ENCODE data around the gene UBE2E1. TPM values are rescaled to one million over a fixed set of nuclear protein-coding genes. Genes with fewer than 3 reads are reported as not detected.

Gene UBE2E1
- total RNA-seq, 5 donors from 2014 or later (not counting 1 experiment from before 2014, with no cell fraction given): 39.1 to 71.8 (median 51.6) TPM

DNA sequence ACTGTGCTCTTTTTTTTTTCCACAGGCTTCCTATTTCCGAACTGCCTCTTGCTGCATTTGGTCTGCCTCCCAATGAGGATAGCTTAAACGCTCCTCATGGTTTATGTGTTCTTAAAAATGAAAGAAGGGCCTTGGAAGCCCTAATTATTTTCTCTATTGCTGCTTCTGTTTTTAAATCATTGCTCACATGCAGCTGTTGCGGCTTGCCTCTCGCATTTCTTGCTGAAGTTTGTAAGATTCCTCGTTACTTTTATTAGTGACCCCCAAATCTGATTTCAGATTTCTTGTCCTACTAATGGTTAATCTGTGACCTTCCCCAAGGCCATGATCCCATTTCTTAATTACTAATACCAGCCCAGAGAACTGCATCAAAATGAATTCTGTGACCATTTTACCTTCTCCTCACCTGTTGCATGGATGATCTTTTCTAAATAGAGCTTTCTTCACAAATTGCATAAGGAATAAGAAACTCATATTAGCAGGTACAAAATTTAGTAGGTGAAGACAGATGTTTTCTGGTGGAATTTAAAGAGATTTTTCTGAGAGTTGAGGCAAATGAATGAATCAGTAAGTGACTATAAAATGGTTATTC is 1.8 kb downstream of the UBE2E1 start:
- Mint-ChIP-seq H3K27me3 (no peaks in the 10 kb centered on the region), H3K27ac (peak overlapping the region; percentile 92 to 96), H3K36me3 (peaks cover 12% of the 10 kb centered on the region), H3K9me3 (no peaks in the 10 kb centered on the region), H3K4me1 (peaks cover 54 to 59% (median 58%) of the 10 kb centered on the region in 3 donors), H3K4me3 (peak overlapping the region; percentile 96 to 98 (median 98))
- POLR2A ChIA-PET: interaction anchor here in 1 of 2 donors (0.8 kb wide), 1 partner anchor 110 kb away, joined by 3 read pairs; the partner anchor contains the start of gene RPL15
- Histone ChIP-seq H3K36me3 (ENCODE audit: control insufficient read depth in 2 of 2, extremely low read depth in 1 of 2, insufficient read depth in 1 of 2, low read length in 1 of 2) (no peaks in the 10 kb centered on the region), H3K4me1 (ENCODE audit: control insufficient read depth in 1 of 2, extremely low read depth in 1 of 2, insufficient read depth in 2 of 2, low read length in 2 of 2) (peaks cover 30 to 33% of the 10 kb centered on the region in 2 experiments), H3K27ac (ENCODE audit: low read length) (peak overlapping the region; percentile 16), H3K27me3 (replicated peaks in 1 of 2; ENCODE audit: control insufficient read depth in 2 of 2, extremely low read depth in 1 of 2, insufficient read depth in 2 of 2, low read length in 1 of 2) (no peaks in the 10 kb centered on the region), H3K4me3 (ENCODE audit: control insufficient read depth in 1 of 2, extremely low read depth in 1 of 2, low read length in 1 of 2) (peak overlapping the region; percentile 52 to 60), H3K9me3 (no peaks in the 10 kb centered on the region)
- no peak for ATAC-seq (replicated peaks in 1 of 4)
- 100% methylated on average over 3 of the region's 5 CpGs for WGBS (ENCODE audit: insufficient coverage)
- CTCF ChIA-PET: interaction anchor here (0.7 to 0.9 kb wide), 3 partner anchors 20 to 174 kb away, joined by 3 read pairs; no protein-coding TSS in a partner anchor
- DNase-seq: no peak

DNA sequence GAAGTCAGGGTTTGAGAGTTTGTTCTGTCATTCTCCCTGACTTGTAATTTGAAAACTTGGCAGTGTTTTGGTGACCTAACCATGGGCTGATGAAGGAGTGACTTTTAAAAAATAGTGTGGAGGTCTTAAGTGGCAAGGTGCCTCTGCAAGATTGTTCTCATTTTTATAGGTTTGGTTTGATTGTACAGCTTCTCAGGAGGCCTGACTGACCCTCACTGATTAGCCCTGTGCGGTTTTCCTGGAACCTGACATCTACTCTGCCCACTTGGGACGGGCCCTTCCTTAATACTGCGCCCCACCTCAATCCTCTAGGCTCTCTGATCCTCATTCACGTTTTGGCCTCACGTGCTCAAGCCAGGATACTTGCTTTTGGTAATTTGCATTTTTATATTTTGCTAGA is 2.8 kb downstream of the UBE2E1 start:
- WGBS (ENCODE audit: insufficient coverage): 80% methylated on average over 1 of the region's 5 CpGs
- H3K9me3 ChIP-seq: no peaks in the 10 kb centered on the region
- peaks cover 15% of the 10 kb centered on the region for H3K36me3 Mint-ChIP-seq
- H3K4me3 Mint-ChIP-seq: peak overlapping the region; percentile 96 to 98 (median 98)
- H3K27ac ChIP-seq (ENCODE audit: low read length): peak overlapping the region; percentile 16
- DNase-seq: no peak
- H3K27me3 ChIP-seq (replicated peaks in 1 of 2; ENCODE audit: control insufficient read depth in 2 of 2, extremely low read depth in 1 of 2, insufficient read depth in 2 of 2, low read length in 1 of 2): no peaks in the 10 kb centered on the region
- H3K9me3 Mint-ChIP-seq: no peaks in the 10 kb centered on the region
- ATAC-seq (replicated peaks in 1 of 4): no peak
- H3K4me3 ChIP-seq (ENCODE audit: control insufficient read depth in 1 of 2, extremely low read depth in 1 of 2, low read length in 1 of 2): no peak overlapping the region
- H3K4me1 ChIP-seq (ENCODE audit: control insufficient read depth in 1 of 2, extremely low read depth in 1 of 2, insufficient read depth in 2 of 2, low read length in 2 of 2): peaks cover 30 to 33% of the 10 kb centered on the region in 2 experiments
- CTCF ChIA-PET: interaction anchor here (0.6 to 0.9 kb wide), 3 partner anchors 19 to 78 kb away, joined by 3 read pairs; no protein-coding TSS in a partner anchor
- POLR2A ChIA-PET: interaction anchor here in 1 of 2 donors (0.5 kb wide), 1 partner anchor 23 kb away, joined by 3 read pairs; no protein-coding TSS in a partner anchor
- H3K4me1 Mint-ChIP-seq: peaks cover 57 to 63% (median 62%) of the 10 kb centered on the region in 3 donors
- H3K36me3 ChIP-seq (ENCODE audit: control insufficient read depth in 2 of 2, extremely low read depth in 1 of 2, insufficient read depth in 1 of 2, low read length in 1 of 2): no peaks in the 10 kb centered on the region
- H3K27me3 Mint-ChIP-seq: no peaks in the 10 kb centered on the region
- H3K27ac Mint-ChIP-seq: peak overlapping the region; percentile 92 to 96

DNA sequence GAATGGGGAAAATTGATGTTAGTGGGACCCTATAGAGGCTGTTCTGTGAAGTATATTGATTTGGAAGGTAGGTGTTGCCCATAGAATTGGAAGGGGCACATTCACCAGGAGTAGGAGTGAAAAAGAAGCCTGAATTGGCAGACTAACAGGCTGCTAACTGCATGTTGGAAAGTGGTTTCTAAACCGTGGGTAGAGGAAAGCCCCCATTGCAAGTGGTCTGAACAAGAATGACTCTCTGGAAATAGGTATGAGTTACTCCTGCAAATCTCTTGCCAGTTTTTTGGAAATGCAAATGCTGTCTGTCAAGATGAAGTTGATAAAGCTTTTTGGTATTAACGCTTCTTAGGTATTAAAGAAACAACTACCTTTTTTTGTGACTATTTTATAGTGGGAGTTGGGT is 3.5 kb downstream of the UBE2E1 start:
- H3K9me3 ChIP-seq: no peaks in the 10 kb centered on the region
- Mint-ChIP-seq H3K4me1 (peaks cover 60 to 69% (median 65%) of the 10 kb centered on the region in 3 donors), H3K27me3 (no peaks in the 10 kb centered on the region), H3K36me3 (peaks cover 16% of the 10 kb centered on the region), H3K27ac (peak overlapping the region; percentile 92 to 96), H3K9me3 (no peaks in the 10 kb centered on the region), H3K4me3 (peak overlapping the region; percentile 96 to 98 (median 98))
- WGBS (ENCODE audit: insufficient coverage): 13% methylated on average over 1 of the region's 2 CpGs
- H3K4me1 ChIP-seq (ENCODE audit: control insufficient read depth in 1 of 2, extremely low read depth in 1 of 2, insufficient read depth in 2 of 2, low read length in 2 of 2): peaks cover 30 to 33% of the 10 kb centered on the region in 2 experiments
- no peak for ATAC-seq (replicated peaks in 1 of 4)
- no peaks in the 10 kb centered on the region for H3K27me3 ChIP-seq (replicated peaks in 1 of 2; ENCODE audit: control insufficient read depth in 2 of 2, extremely low read depth in 1 of 2, insufficient read depth in 2 of 2, low read length in 1 of 2)
- DNase-seq: peak in 2 of 35 experiments; percentile 3 to 39
- no peak overlapping the region for H3K4me3 ChIP-seq (ENCODE audit: control insufficient read depth in 1 of 2, extremely low read depth in 1 of 2, low read length in 1 of 2)
- H3K36me3 ChIP-seq (ENCODE audit: control insufficient read depth in 2 of 2, extremely low read depth in 1 of 2, insufficient read depth in 1 of 2, low read length in 1 of 2): no peaks in the 10 kb centered on the region
- H3K27ac ChIP-seq (ENCODE audit: low read length): peak overlapping the region; percentile 64
- POLR2A ChIA-PET: no interaction called here
- CTCF ChIA-PET: interaction anchor here (0.6 kb wide), 2 partner anchors 77 to 148 kb away, joined by 3 read pairs; no protein-coding TSS in a partner anchor

- no peaks in the 10 kb centered on the region for H3K36me3 ChIP-seq (ENCODE audit: control insufficient read depth in 2 of 2, extremely low read depth in 1 of 2, insufficient read depth in 1 of 2, low read length in 1 of 2)
- H3K9me3 Mint-ChIP-seq: no peaks in the 10 kb centered on the region
- H3K27me3 Mint-ChIP-seq: no peaks in the 10 kb centered on the region
- ATAC-seq (replicated peaks in 1 of 4) (no peak), DNase-seq (peak in 1 of 35 experiments; percentile 34)
- H3K27ac Mint-ChIP-seq: peak overlapping the region; percentile 92 to 96
- H3K27me3 ChIP-seq (replicated peaks in 1 of 2; ENCODE audit: control insufficient read depth in 2 of 2, extremely low read depth in 1 of 2, insufficient read depth in 2 of 2, low read length in 1 of 2): no peaks in the 10 kb centered on the region
- 21% methylated on average over 2 of the region's 13 CpGs for WGBS (ENCODE audit: insufficient coverage)
- ChIA-PET CTCF (interaction anchor here in 1 of 2 donors (0.6 kb wide), 1 partner anchor 148 kb away, joined by 3 read pairs; no protein-coding TSS in a partner anchor), POLR2A (interaction anchor here in 1 of 2 donors (0.6 to 0.8 kb wide), 2 partner anchors 107 to 111 kb away, joined by 3 read pairs; partner anchors contain the start of genes NKIRAS1 and RPL15)
- no peaks in the 10 kb centered on the region for H3K9me3 ChIP-seq
- H3K4me3 ChIP-seq (ENCODE audit: control insufficient read depth in 1 of 2, extremely low read depth in 1 of 2, low read length in 1 of 2): peak overlapping the region; percentile 68 to 80
- peak overlapping the region; percentile 64 for H3K27ac ChIP-seq (ENCODE audit: low read length)
- peak overlapping the region; percentile 96 to 98 (median 98) for H3K4me3 Mint-ChIP-seq
- peaks cover 18% of the 10 kb centered on the region for H3K36me3 Mint-ChIP-seq
- peaks cover 63 to 75% (median 66%) of the 10 kb centered on the region in 3 donors for H3K4me1 Mint-ChIP-seq
- H3K4me1 ChIP-seq (ENCODE audit: control insufficient read depth in 1 of 2, extremely low read depth in 1 of 2, insufficient read depth in 2 of 2, low read length in 2 of 2): peaks cover 30 to 33% of the 10 kb centered on the region in 2 experiments
Measured at GRCh38 chr3:23809840-23810342, 4.1 kb downstream of the UBE2E1 start.

- Histone ChIP-seq H3K4me3 (ENCODE audit: control insufficient read depth in 1 of 2, extremely low read depth in 1 of 2, low read length in 1 of 2) (peak overlapping the region; percentile 68 to 80), H3K27ac (ENCODE audit: low read length) (peak overlapping the region; percentile 64), H3K27me3 (replicated peaks in 1 of 2; ENCODE audit: control insufficient read depth in 2 of 2, extremely low read depth in 1 of 2, insufficient read depth in 2 of 2, low read length in 1 of 2) (no peaks in the 10 kb centered on the region), H3K9me3 (no peaks in the 10 kb centered on the region), H3K4me1 (ENCODE audit: control insufficient read depth in 1 of 2, extremely low read depth in 1 of 2, insufficient read depth in 2 of 2, low read length in 2 of 2) (peaks cover 24 to 33% of the 10 kb centered on the region in 2 experiments), H3K36me3 (ENCODE audit: control insufficient read depth in 2 of 2, extremely low read depth in 1 of 2, insufficient read depth in 1 of 2, low read length in 1 of 2) (no peaks in the 10 kb centered on the region)
- Mint-ChIP-seq H3K4me3 (peak overlapping the region; percentile 96 to 98 (median 98)), H3K27ac (peak overlapping the region; percentile 92 to 96), H3K36me3 (peaks cover 18% of the 10 kb centered on the region), H3K27me3 (no peaks in the 10 kb centered on the region), H3K9me3 (no peaks in the 10 kb centered on the region), H3K4me1 (peaks cover 65 to 76% (median 66%) of the 10 kb centered on the region in 3 donors)
- DNase-seq (peak in 24 of 35 experiments; percentile 1 to 46 (median 16)), ATAC-seq (replicated peaks in 1 of 4) (peak; percentile 10 to 25 (median 24))
- ChIA-PET CTCF (no interaction called here), POLR2A (interaction anchor here in 1 of 2 donors (0.6 to 0.8 kb wide), 2 partner anchors 106 to 111 kb away, joined by 3 read pairs; partner anchors contain the start of genes NKIRAS1 and RPL15)
- under 1% methylated on average over 77 of the region's 78 CpGs for WGBS (ENCODE audit: insufficient coverage)
Measured at GRCh38 chr3:23810343-23811184, 4.8 kb downstream of the UBE2E1 start.

- DNase-seq (no peak), ATAC-seq (replicated peaks in 1 of 4) (no peak)
- H3K4me3 Mint-ChIP-seq: peak overlapping the region; percentile 94 to 98 (median 95)
- H3K36me3 Mint-ChIP-seq: peaks cover 18% of the 10 kb centered on the region
- H3K27me3 ChIP-seq (replicated peaks in 1 of 2; ENCODE audit: control insufficient read depth in 2 of 2, extremely low read depth in 1 of 2, insufficient read depth in 2 of 2, low read length in 1 of 2): no peaks in the 10 kb centered on the region
- peaks cover 67 to 79% (median 69%) of the 10 kb centered on the region in 3 donors for H3K4me1 Mint-ChIP-seq
- H3K27ac ChIP-seq (ENCODE audit: low read length): no peak overlapping the region
- ChIA-PET CTCF (no interaction called here), POLR2A (interaction anchor here (0.6 to 1.0 kb wide), 3 partner anchors 12 to 80 kb away, joined by 3 to 4 read pairs (median 4); no protein-coding TSS in a partner anchor)
- WGBS (ENCODE audit: insufficient coverage): 11% methylated on average over 5 of the region's 10 CpGs
- peak overlapping the region; percentile 68 to 80 for H3K4me3 ChIP-seq (ENCODE audit: control insufficient read depth in 1 of 2, extremely low read depth in 1 of 2, low read length in 1 of 2)
- no peaks in the 10 kb centered on the region for H3K27me3 Mint-ChIP-seq
- H3K36me3 ChIP-seq (ENCODE audit: control insufficient read depth in 2 of 2, extremely low read depth in 1 of 2, insufficient read depth in 1 of 2, low read length in 1 of 2): no peaks in the 10 kb centered on the region
- H3K9me3 ChIP-seq: no peaks in the 10 kb centered on the region
- peak overlapping the region; percentile 87 to 95 for H3K27ac Mint-ChIP-seq
- no peaks in the 10 kb centered on the region for H3K9me3 Mint-ChIP-seq
- peaks cover 23 to 33% of the 10 kb centered on the region in 2 experiments for H3K4me1 ChIP-seq (ENCODE audit: control insufficient read depth in 1 of 2, extremely low read depth in 1 of 2, insufficient read depth in 2 of 2, low read length in 2 of 2)
Measured at GRCh38 chr3:23811185-23811527, 5.4 kb downstream of the UBE2E1 start.

Data from T-cell (primary cell).